Endodermal cell (in vitro differentiated cells): ENCODE data around the gene SGPL1. TPM values are rescaled to one million over a fixed set of nuclear protein-coding genes. Genes with fewer than 3 reads are reported as not detected.

Experiments used
- DNase-seq: peaks from one replicate; pipeline ENCODE4 v3.0.0-alpha.2; 2017
- H3K27ac ChIP-seq: 2 replicates; pipeline ENCODE4 v1.5.1; 2013; ENCODE audit warnings: mild to moderate bottlenecking, low read depth, low read length, moderate library complexity
- H3K27me3 ChIP-seq: 2 replicates; pipeline ENCODE4 v1.6.1; 2013; ENCODE audit warnings: mild to moderate bottlenecking, low read length, moderate library complexity; ENCODE audit not compliant: insufficient read depth, control insufficient read depth, poor library complexity, severe bottlenecking
- H3K36me3 ChIP-seq: 2 replicates; pipeline ENCODE4 v1.7.0; 2013; ENCODE audit warnings: mild to moderate bottlenecking, low read length, moderate library complexity; ENCODE audit not compliant: control insufficient read depth, insufficient read depth
- H3K4me1 ChIP-seq: one replicate; pipeline ENCODE4 v1.7.0; 2013; ENCODE audit warnings: low read length; ENCODE audit not compliant: control insufficient read depth, insufficient read depth
- H3K4me3 ChIP-seq: 2 replicates; pipeline ENCODE4 v1.5.1; 2013; ENCODE audit warnings: mild to moderate bottlenecking, low read length, moderate library complexity
- H3K9ac ChIP-seq: 2 replicates; pipeline ENCODE4 v1.6.1; 2013; ENCODE audit warnings: mild to moderate bottlenecking, low read length, moderate library complexity; ENCODE audit not compliant: poor library complexity, severe bottlenecking; ENCODE audit errors: extremely low read depth
- H3K9me3 ChIP-seq: 2 replicates; pipeline ENCODE4 v1.6.1; 2013; ENCODE audit warnings: mild to moderate bottlenecking, low read length, moderate library complexity; ENCODE audit not compliant: control insufficient read depth
- H3K27ac Mint-ChIP-seq: 2 replicates; pipeline ENCODE4 v1.8.0; 2020; ENCODE audit warnings: mixed read lengths
- H3K27me3 Mint-ChIP-seq: 2 replicates; pipeline ENCODE4 v1.8.0; 2021; ENCODE audit warnings: mild to moderate bottlenecking, mixed read lengths; ENCODE audit not compliant: insufficient read depth
- H3K36me3 Mint-ChIP-seq: 2 replicates; pipeline ENCODE4 v1.8.0; 2020; ENCODE audit warnings: low read depth, mixed read lengths
- H3K4me1 Mint-ChIP-seq: 2 replicates; pipeline ENCODE4 v1.8.0; 2020; ENCODE audit warnings: mixed read lengths
- H3K4me3 Mint-ChIP-seq: 2 replicates; pipeline ENCODE4 v1.8.0; 2020; ENCODE audit warnings: mild to moderate bottlenecking, moderate library complexity, mixed read lengths
- H3K9me3 Mint-ChIP-seq: 2 replicates; pipeline ENCODE4 v1.8.0; 2020; ENCODE audit warnings: mild to moderate bottlenecking, mixed read lengths
- CTCF ChIP-seq: fragments of 200-600 bp; sonication (generic); conservative IDR thresholded peaks from 2 replicates; pipeline ENCODE4 v1.5.0; 2021; ENCODE audit warnings: antibody characterized with exemption, mild to moderate bottlenecking
- WGBS, 2 experiments: methylation state at CpG; one replicate each; pipeline versions ENCODE4 v1.1.5 to v1.1.7; 2013; ENCODE audit warnings: missing lambda C conversion rate in 2 of 2, mixed read lengths in 1 of 2; ENCODE audit not compliant: insufficient coverage in 1 of 2, insufficient read length in 1 of 2; 5-methylcytosine and 5-hydroxymethylcytosine counted together
- total RNA-seq, 2 donors: library from RNA; stranded (reverse); fragmentation: NEBNext Ultra II Directional in 1 of 2; extraction: Animal tissue kit (Norgen Biotek cat#: 25700) in 1 of 2; gene quantifications; 2 replicates in 1 of 2; 3 replicates in 1 of 2; pipeline ENCODE4 v1.2.1, GENCODE V29; 2021

SGPL1 gene
- total RNA-seq, 2 donors from 2014 or later: 95.4 to 103 TPM

GRCh38 chr10:70843333-70843732 lies 27.6 kb downstream of the SGPL1 start:
- H3K27ac ChIP-seq: no peak overlapping the region
- H3K9me3 ChIP-seq: no peaks in the 10 kb centered on the region
- H3K9ac ChIP-seq: no peak overlapping the region
- H3K27me3 ChIP-seq: no peaks in the 10 kb centered on the region
- no peaks in the 10 kb centered on the region for H3K4me1 ChIP-seq
- Mint-ChIP-seq H3K9me3 (no peaks in the 10 kb centered on the region), H3K27me3 (no peaks in the 10 kb centered on the region), H3K27ac (no peak overlapping the region), H3K4me3 (no peak overlapping the region), H3K36me3 (peaks cover 57% of the 10 kb centered on the region), H3K4me1 (no peaks in the 10 kb centered on the region)
- peaks cover 75% of the 10 kb centered on the region for H3K36me3 ChIP-seq
- no peak for TF ChIP-seq CTCF
- DNase-seq: no peak
- WGBS, 2 experiments: 92 to 100% methylated on average over 2 of the region's 2 CpGs
- H3K4me3 ChIP-seq: no peak overlapping the region

GRCh38 chr10:70843776-70844489 lies 28.2 kb downstream of the SGPL1 start:
- no peaks in the 10 kb centered on the region for H3K27me3 ChIP-seq
- H3K4me1 Mint-ChIP-seq: no peaks in the 10 kb centered on the region
- no peak overlapping the region for H3K27ac Mint-ChIP-seq
- H3K27ac ChIP-seq: no peak overlapping the region
- 87 to 100% methylated on average over 1 to 2 of the region's 2 CpGs for WGBS, 2 experiments
- H3K27me3 Mint-ChIP-seq: no peaks in the 10 kb centered on the region
- DNase-seq: no peak
- no peaks in the 10 kb centered on the region for H3K9me3 ChIP-seq
- H3K4me3 Mint-ChIP-seq: no peak overlapping the region
- H3K9ac ChIP-seq: no peak overlapping the region
- peaks cover 59% of the 10 kb centered on the region for H3K36me3 Mint-ChIP-seq
- peaks cover 73% of the 10 kb centered on the region for H3K36me3 ChIP-seq
- TF ChIP-seq CTCF: no peak
- no peaks in the 10 kb centered on the region for H3K9me3 Mint-ChIP-seq
- H3K4me1 ChIP-seq: no peaks in the 10 kb centered on the region
- H3K4me3 ChIP-seq: no peak overlapping the region

- DNase-seq: no peak
- H3K27ac ChIP-seq: no peak overlapping the region
- Mint-ChIP-seq H3K36me3 (peaks cover 61% of the 10 kb centered on the region), H3K27ac (peak overlapping the region; percentile 59), H3K9me3 (no peaks in the 10 kb centered on the region), H3K4me3 (no peak overlapping the region), H3K27me3 (no peaks in the 10 kb centered on the region), H3K4me1 (no peaks in the 10 kb centered on the region)
- no peaks in the 10 kb centered on the region for H3K4me1 ChIP-seq
- no peaks in the 10 kb centered on the region for H3K27me3 ChIP-seq
- peaks cover 74% of the 10 kb centered on the region for H3K36me3 ChIP-seq
- 90 to 100% methylated on average over 1 of the region's 2 CpGs for WGBS, 2 experiments
- no peak overlapping the region for H3K9ac ChIP-seq
- no peak for TF ChIP-seq CTCF
- no peaks in the 10 kb centered on the region for H3K9me3 ChIP-seq
- no peak overlapping the region for H3K4me3 ChIP-seq
Observed at GRCh38 chr10:70845256-70845655, 29.5 kb downstream of the SGPL1 start.
